Stomach (tissue), 9 donors: ENCODE results near the gene MID1. TPM values are rescaled to one million over a fixed set of nuclear protein-coding genes. Genes with fewer than 3 reads are reported as not detected.

Experiments used
- DNase-seq, 2 donors: peaks; one replicate each; pipeline versions ENCODE4 v3.0.0 to v3.0.0-alpha.2; 2013 to 2019
- H3K27ac ChIP-seq, 5 donors: fragments of 200-600 bp in 4 of 5; sonication (generic) in 4 of 5; one replicate each; pipeline ENCODE4 v1.5.1; 2013 to 2019; ENCODE audit warnings: mild to moderate bottlenecking in 1 of 5, moderate library complexity in 1 of 5
- H3K27me3 ChIP-seq, 3 donors: fragments of 200-600 bp; sonication (generic); one replicate each; pipeline ENCODE4 v1.5.1; 2017 to 2019; ENCODE audit warnings: mixed run types in 1 of 3
- H3K36me3 ChIP-seq, 4 donors: fragments of 200-600 bp; sonication (generic); 1 replicate in 3 of 4; 2 replicates in 1 of 4; pipeline ENCODE4 v1.5.1; 2016 to 2019
- H3K4me1 ChIP-seq, 4 donors: fragments of 200-600 bp; sonication (generic); one replicate each; pipeline ENCODE4 v1.5.1; 2016 to 2019
- H3K4me3 ChIP-seq, 4 donors: fragments of 200-600 bp; sonication (generic) in 3 of 4; one replicate each; pipeline ENCODE4 v1.5.1; 2016 to 2019; ENCODE audit warnings: mild to moderate bottlenecking in 1 of 4
- H3K9me3 ChIP-seq, 4 donors: fragments of 200-600 bp; sonication (generic); one replicate each; pipeline ENCODE4 v1.5.1; 2016 to 2019
- EP300 ChIP-seq: sonication (generic); formaldehyde crosslinking; IDR thresholded peaks from one replicate; pipeline ENCODE4 v1.6.1; 2017; ENCODE audit warnings: antibody characterized with exemption
- POLR2A ChIP-seq, 4 donors: fragments of 450-650 bp; IDR thresholded peaks; one replicate each; pipeline ENCODE4 v1.6.1; 2016; ENCODE audit warnings: antibody characterized with exemption in 4 of 4, control low read depth in 2 of 4, mild to moderate bottlenecking in 1 of 4, moderate library complexity in 1 of 4
- POLR2AphosphoS5 ChIP-seq, 3 donors: sonication (generic); formaldehyde crosslinking; IDR thresholded peaks; one replicate each; pipeline ENCODE4 v1.6.1; 2016; ENCODE audit warnings: antibody characterized with exemption in 3 of 3
- WGBS, 5 donors: extraction: QIAGEN DNeasy Blood & Tissue Kit in 3 of 5; methylation state at CpG; one replicate each; pipeline versions ENCODE4 v1.1.5 to v1.1.7; 2013 to 2018; 5-methylcytosine and 5-hydroxymethylcytosine counted together
- intact Hi-C: fragments of 100-400 bp; cut with DNase I; formaldehyde crosslinking; loops from one replicate; pipeline ENCODE4 v1.15.1; 2023; ENCODE audit warnings: low total_unique reads
- polyA plus RNA-seq, 3 donors: library from polyadenylated mRNA; stranded (reverse); fragments of 200-250 nt; gene quantifications; one replicate each; pipeline ENCODE4 v1.2.3, GENCODE V29; 2013
- total RNA-seq, 5 donors: library from RNA; depleted of rRNA; stranded (reverse); fragments of >200 nt; gene quantifications; one replicate each; pipeline versions ENCODE4 v1.1.0 to v1.2.3, GENCODE V29; 2014 to 2016
- TF ChIP-seq, protein P1 (sequence below), 7 experiments: fragments of 450-650 bp in 4 of 7; fragments of 200-600 bp in 3 of 7; sonication (generic) in 3 of 7; IDR thresholded peaks; one replicate each; pipeline ENCODE4 v1.5.1; 2016 to 2019; ENCODE audit warnings: antibody characterized with exemption in 7 of 7, control low read depth in 2 of 7, mild to moderate bottlenecking in 1 of 7
- donor health status: healthy with polysubstance abuse.
- donor health status: Bipolar disorder and iron deficiency.
- donor health status: healthy.

The MID1 gene
- total and polyA plus RNA-seq, 8 donors: 2.0 to 25.1 (median 8.5) TPM

DNA sequence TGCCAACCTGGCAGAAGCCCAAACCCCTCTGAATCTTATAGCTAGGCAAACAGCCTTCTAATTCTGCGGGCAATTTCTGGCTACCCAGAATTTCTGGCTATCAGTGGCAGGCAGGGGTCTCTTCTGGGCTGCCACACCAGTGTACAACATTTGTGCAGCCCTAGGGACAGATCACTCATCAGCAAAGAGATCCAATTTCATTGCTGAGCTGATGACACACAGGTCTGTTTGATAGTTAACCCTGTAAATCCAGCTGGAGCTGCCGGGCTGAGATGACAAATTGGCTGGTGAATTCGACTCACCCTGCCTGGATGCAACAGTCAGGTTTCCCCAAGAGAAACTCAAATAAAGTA is 2.4 kb downstream of the MID1 start:
- intact Hi-C loops: no loop called here
- H3K9me3 ChIP-seq: no peaks in the 10 kb centered on the region
- H3K27me3 ChIP-seq: peaks cover 0 to 9% (median 0%) of the 10 kb centered on the region in 3 donors
- peaks cover 0 to 27% (median 11%) of the 10 kb centered on the region in 4 donors for H3K4me1 ChIP-seq
- WGBS, 5 donors: 24 to 53% (median 34%) methylated on average over 2 to 3 of the region's 3 CpGs
- no peak for TF ChIP-seq EP300
- TF ChIP-seq, protein P1, sequence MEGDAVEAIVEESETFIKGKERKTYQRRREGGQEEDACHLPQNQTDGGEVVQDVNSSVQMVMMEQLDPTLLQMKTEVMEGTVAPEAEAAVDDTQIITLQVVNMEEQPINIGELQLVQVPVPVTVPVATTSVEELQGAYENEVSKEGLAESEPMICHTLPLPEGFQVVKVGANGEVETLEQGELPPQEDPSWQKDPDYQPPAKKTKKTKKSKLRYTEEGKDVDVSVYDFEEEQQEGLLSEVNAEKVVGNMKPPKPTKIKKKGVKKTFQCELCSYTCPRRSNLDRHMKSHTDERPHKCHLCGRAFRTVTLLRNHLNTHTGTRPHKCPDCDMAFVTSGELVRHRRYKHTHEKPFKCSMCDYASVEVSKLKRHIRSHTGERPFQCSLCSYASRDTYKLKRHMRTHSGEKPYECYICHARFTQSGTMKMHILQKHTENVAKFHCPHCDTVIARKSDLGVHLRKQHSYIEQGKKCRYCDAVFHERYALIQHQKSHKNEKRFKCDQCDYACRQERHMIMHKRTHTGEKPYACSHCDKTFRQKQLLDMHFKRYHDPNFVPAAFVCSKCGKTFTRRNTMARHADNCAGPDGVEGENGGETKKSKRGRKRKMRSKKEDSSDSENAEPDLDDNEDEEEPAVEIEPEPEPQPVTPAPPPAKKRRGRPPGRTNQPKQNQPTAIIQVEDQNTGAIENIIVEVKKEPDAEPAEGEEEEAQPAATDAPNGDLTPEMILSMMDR (IDR thresholded peaks at IDR 0.05): no peak
- TF ChIP-seq POLR2A (IDR thresholded peaks at IDR 0.05): no peak
- no peak for TF ChIP-seq POLR2AphosphoS5 (IDR thresholded peaks at IDR 0.05)
- no peak overlapping the region for H3K27ac ChIP-seq
- DNase-seq: peak in 1 of 2 donors; percentile 26
- H3K36me3 ChIP-seq: no peaks in the 10 kb centered on the region
- peak overlapping the region in 3 of 4 donors; percentile 17 to 60 (median 47) for H3K4me3 ChIP-seq

DNA sequence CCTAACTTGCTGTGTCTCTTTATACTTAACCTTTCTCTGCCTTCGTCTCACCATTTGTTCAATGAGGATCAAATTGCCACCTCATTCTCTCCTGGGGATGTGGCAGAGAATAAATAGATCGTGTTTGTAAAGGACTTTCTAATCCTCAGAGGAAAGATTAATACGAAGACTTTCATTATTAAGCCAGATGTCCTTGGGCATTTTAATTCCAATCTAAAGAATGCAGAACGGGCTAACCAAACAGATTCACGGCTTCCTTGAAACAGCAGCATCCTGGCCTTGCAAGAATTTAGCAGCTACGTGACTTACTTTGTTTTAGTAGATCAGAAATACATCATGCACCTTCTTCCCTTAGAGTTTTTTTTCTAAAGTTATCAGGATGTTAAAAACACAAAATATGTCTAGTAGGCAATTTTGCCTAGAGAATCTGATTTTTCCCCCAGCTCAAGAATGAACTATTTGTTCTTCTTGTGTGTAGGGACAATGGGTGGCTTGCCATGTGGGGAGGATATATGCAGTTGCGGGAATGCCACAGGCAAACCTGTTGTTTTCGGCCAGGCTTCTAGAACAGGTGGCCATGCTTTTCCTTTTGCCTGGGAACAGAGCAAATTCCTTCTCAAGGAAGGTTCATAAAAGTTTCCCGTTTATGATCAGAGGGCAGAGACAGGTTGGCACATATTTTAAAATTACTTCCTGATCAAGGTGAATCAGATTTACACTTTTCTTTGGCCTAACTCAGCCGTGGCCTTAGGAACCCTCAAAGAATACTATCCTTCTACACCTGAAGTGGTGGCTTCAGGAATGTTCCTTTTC is 3.0 kb downstream of the MID1 start:
- Histone ChIP-seq H3K4me3 (peak overlapping the region in 2 of 4 donors; percentile 17 to 60), H3K9me3 (no peaks in the 10 kb centered on the region), H3K4me1 (peaks cover 0 to 27% (median 11%) of the 10 kb centered on the region in 4 donors), H3K27ac (no peak overlapping the region), H3K36me3 (no peaks in the 10 kb centered on the region), H3K27me3 (peaks cover 0 to 9% (median 0%) of the 10 kb centered on the region in 3 donors)
- WGBS, 5 donors: 50 to 69% (median 52%) methylated on average over 10 of the region's 10 CpGs
- no peak for DNase-seq
- intact Hi-C loops: no loop called here
- TF ChIP-seq, protein P1 (IDR thresholded peaks at IDR 0.05): no peak
- no peak for TF ChIP-seq POLR2AphosphoS5 (IDR thresholded peaks at IDR 0.05)

DNA sequence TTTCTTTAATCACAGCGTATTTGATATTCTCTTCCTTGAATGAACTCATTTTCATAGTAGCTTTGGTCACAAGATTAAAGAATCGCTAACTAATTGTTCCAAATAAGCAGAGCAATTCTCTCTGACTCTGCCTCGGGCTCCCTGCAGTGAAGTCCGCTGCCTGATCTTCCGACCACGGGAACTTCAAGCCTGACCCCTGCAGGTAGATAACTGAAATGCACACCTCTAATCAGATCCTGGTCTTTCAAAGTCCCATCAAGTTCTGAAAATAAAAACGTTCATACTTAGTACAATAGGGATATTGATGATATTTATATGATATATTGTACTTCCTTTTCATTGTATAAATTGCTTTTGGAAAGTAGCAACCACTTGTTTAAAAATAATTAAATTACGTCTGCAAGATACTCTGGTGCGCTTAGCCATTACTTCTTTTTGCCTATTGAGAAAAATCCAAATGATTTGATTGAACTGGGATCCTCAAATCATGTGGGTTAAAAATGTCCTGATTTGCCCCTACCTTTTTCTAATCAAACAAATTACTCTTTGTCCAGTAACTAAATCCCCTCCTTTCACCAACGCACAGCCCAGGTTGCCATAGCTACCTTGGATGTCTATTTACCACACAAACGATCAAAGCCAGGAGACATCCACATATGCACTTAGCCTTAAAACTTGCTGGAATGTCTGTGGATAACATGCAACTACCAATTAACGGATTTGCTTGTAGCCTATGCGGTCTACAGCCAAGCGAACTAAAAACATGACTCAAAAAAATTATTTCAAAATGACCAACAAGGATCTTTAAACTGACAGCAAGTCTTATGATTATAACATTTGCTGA is 4.2 kb downstream of the MID1 start:
- intact Hi-C loops: no loop called here

DNA sequence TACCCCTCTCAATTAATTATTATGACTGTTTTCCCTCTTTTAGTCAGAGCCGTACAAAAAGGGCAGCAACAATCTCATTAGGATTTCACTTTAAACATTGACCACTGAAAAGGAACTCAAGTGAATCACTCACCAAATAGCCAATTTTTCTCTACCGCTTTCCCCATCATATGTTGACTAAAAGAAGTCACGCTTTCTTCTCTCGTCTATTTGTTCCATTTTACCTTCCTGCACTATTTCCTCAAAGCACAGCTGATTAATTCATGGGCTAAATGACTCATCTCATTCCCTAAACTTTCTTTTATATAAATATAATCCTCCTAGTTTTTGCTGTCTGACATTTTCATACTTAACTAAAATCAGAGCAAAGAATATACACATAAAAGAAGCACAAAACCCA is 8.2 kb downstream of the MID1 start:
- DNase-seq: no peak
- Histone ChIP-seq H3K27ac (peak overlapping the region in 2 of 5 donors; percentile 22 to 43), H3K4me3 (no peak overlapping the region), H3K9me3 (no peaks in the 10 kb centered on the region), H3K36me3 (no peaks in the 10 kb centered on the region), H3K27me3 (no peaks in the 10 kb centered on the region), H3K4me1 (peaks cover 0 to 20% (median 8%) of the 10 kb centered on the region in 4 donors)
- intact Hi-C loops: no loop called here
- 45 to 71% (median 50%) methylated on average over 4 of the region's 4 CpGs for WGBS, 5 donors
- TF ChIP-seq EP300 (no peak), POLR2A (IDR thresholded peaks at IDR 0.05) (no peak), POLR2AphosphoS5 (IDR thresholded peaks at IDR 0.05) (peak in 1 of 3 donors; percentile 8)
- TF ChIP-seq, protein P1 (IDR thresholded peaks at IDR 0.05): no peak

More for the DNA sequence above, 4.2 kb downstream of the MID1 start:
- TF ChIP-seq, protein P1 (IDR thresholded peaks at IDR 0.05): peak in 4 of 7 experiments; percentile 32 to 67 (median 52)
- no peak for TF ChIP-seq POLR2AphosphoS5 (IDR thresholded peaks at IDR 0.05)
- H3K4me3 ChIP-seq: peak overlapping the region in 2 of 4 donors; percentile 1 to 21
- peaks cover 0 to 27% (median 11%) of the 10 kb centered on the region in 4 donors for H3K4me1 ChIP-seq
- H3K27ac ChIP-seq: no peak overlapping the region
- H3K36me3 ChIP-seq: no peaks in the 10 kb centered on the region
- 29 to 40% (median 33%) methylated on average over 14 of the region's 14 CpGs for WGBS, 5 donors
- H3K9me3 ChIP-seq: no peaks in the 10 kb centered on the region
- DNase-seq: peak; percentile 43 to 78
- H3K27me3 ChIP-seq: peaks cover 0 to 9% (median 0%) of the 10 kb centered on the region in 3 donors
